A549 treated with AZD9567 at 1 μM for 4 hours (cell line): Measurements from ENCODE around the gene GNRHR. TPM values are rescaled to one million over a fixed set of nuclear protein-coding genes. Genes with fewer than 3 reads are reported as not detected.

Experiments used
- total RNA-seq: library from RNA; stranded (reverse); fragments of 200-300 nt; extraction: Qiagen RNA extraction; gene quantifications from 5 replicates; pipeline ENCODE4 v1.2.3, GENCODE V29; 2022; ENCODE audit not compliant: insufficient read depth

Gene GNRHR, protein sequence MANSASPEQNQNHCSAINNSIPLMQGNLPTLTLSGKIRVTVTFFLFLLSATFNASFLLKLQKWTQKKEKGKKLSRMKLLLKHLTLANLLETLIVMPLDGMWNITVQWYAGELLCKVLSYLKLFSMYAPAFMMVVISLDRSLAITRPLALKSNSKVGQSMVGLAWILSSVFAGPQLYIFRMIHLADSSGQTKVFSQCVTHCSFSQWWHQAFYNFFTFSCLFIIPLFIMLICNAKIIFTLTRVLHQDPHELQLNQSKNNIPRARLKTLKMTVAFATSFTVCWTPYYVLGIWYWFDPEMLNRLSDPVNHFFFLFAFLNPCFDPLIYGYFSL
- not detected in 5 replicates for total RNA-seq

DNA sequence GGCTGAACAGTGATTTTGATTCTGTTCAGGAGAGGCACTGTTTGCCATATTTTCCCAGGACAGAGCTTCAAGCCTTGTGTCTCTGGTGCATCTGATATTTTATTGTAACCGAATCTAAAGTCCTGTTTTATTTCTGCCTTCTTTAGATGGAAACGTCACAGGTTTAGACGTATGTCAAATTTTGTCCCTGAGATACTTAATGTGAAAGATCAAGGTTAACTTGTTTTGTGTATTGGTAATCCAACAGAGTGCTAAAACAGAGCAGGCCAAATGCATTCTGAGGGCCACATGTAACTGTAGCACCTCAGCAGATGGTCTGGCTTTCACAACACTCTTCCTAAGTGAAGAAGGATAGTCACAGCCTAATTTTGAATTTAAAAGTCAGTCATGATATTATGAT lies at the start of gene GNRHR:
TSS of gene GNRHR (minus strand) at position 101 of the 400 bp plus-strand sequence. CDS start at position 48, 53 bp downstream.

DNA sequence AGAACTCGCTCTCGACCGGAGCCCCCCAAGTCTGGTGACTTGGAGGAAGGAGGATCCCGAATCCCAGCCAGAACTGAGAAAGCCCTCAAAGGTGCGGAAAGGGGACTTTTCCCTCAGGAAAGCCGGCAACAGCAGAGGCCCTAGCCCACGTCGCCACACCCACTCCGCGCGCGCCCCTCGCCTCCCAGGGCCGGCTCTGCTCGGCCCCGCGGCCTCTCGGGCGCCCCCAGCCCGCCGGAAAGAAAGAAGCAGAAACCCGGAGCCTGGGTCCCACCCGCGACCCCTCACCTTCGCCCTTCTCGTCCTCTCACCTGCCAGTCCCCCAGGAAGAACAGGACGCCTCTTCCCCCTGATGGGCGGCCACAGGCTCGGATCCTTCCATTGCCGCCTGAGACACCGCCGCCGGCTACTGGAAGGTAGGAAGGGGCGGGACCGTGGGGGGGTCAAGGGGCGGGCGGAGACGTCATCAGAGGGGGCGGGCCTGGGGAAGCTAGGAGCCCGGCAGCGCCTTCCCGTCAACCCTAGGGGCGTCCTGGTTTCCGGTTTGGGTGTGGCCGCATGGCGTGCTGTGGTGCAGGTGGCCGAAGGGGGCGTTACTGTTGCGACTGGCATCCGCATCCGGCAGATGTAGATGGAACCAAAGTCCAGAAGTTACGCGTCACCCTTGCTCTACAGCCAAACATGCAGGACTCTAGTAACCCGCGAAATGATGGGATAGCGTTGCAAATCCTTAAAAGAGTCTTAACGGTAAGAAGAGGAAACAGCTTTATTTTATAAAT lies 53.3 kb downstream of the GNRHR start, which contains the start of gene UBA6:
TSS of gene UBA6 (minus strand) at position 418 of the 779 bp plus-strand sequence. CDS start at position 382, 36 bp downstream.

Other genes starting within 250 kb of the GNRHR start
- 3.3 to 5.4 TPM (median 4.8 TPM) in 5 replicates for gene CENPC, start 208.9 kb downstream of the GNRHR start, total RNA-seq
- not detected in 5 replicates for gene STAP1, start 195.7 kb downstream of the GNRHR start, total RNA-seq
- gene UBA6, start 53.2 kb downstream of the GNRHR start, total RNA-seq, result 10.2 to 17.3 TPM (median 14.4 TPM) in 5 replicates
- gene TMPRSS11D, start 129.6 kb upstream of the GNRHR start, total RNA-seq, result not detected in 5 replicates
- gene TMPRSS11A, start 209.1 kb upstream of the GNRHR start, total RNA-seq, result not detected in 5 replicates